HG02623 (cell line): ENCODE results near the gene ARL17A.
"Not testable (repeated sequence)": the region's sequence is repeated elsewhere in the genome, so short reads cannot be mapped to it uniquely, and the experiment has no call there.

Source experiments
- ATAC-seq: cut with Tn5 transposase; IDR thresholded peaks from one replicate; pipeline ENCODE4 v1.9.1; 2021; ENCODE audit warnings: moderate library complexity; ENCODE audit not compliant: unreplicated experiment

ARL17A gene

DNA sequence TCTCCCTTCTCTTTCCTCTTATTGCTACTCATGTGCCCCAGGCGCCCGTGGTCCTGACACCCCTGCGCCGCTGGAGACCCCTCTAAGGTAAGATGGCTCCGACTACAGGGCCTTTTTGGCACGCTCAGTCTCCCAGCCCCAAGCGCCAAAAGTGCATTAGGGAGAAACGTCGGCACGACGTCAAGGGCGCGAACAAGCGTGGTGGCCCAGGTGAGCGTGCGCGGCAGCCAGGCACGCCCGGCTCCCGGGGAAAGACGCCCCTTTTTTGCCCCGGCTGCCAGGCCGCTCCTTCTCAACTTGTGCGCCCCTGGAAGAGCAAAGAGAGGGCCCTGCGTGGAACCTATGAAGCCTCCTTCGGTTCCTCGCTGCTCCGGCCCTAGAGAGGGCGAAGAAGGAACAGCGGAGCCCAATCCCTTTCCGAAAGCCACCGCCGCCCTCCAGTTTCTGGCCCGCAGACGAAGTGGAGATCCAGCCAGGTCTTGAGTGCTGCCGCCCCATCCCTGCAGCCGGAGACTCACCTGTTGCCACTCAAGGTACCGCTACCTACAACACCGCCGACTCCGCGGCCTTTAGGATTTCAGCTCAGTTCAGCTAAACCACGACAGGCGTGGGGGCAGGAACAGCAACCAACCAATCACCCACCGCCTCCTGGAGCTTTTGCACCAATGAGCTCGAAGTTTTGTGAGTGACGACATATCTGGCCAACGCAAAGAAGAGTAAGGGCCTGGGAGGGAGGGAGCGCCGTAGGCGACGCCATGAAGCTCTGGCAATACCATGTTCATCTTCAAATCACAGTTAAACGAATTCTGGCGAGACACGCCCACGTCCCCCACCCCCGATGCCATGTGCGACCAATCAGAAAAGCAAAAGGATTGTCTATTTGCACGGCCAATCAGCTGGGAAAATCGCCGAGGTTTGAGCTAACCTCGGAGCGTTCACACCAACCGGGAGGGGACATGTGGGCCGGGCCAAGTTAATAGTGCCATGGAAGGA, at the start of gene ARL17A:
Gene ARL17A (minus strand): TSS at position 609 of the 993 bp plus-strand sequence. CDS start 3,369 bp downstream, outside the sequence.
- ATAC-seq = peak; percentile 95

DNA sequence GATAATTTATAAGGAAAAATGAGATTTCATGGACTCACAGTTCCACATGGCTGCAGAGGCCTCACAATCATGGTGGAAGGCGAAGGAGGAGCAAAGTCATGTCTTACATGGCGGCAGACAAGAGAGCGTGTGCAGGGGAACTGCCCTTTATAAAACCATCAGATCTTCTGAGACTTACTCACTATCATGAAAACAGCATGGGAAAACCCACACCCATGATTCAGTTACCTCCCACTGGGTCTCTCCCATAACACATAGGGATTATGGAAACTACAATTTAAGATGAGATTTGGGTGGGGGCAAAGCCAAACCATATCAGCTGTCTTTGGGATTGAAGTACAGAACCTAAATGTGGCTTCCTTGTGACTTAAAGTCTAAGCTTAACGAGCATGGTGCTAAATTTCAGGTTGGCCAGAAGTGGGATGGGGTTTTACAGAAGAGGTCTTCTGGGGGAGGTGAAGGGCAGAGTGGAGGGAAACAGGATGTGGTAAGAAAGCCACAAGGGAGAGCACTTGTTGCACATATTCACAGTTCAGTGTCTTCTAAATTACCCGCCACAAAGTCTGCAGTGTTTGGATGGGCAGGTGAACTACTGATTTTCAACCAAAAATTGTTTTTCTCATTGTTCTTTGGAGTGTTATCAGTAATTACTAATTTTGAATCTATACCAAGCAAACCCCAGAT, 49.4 kb upstream of the ARL17A start:
- ATAC-seq = not testable (repeated sequence)

DNA sequence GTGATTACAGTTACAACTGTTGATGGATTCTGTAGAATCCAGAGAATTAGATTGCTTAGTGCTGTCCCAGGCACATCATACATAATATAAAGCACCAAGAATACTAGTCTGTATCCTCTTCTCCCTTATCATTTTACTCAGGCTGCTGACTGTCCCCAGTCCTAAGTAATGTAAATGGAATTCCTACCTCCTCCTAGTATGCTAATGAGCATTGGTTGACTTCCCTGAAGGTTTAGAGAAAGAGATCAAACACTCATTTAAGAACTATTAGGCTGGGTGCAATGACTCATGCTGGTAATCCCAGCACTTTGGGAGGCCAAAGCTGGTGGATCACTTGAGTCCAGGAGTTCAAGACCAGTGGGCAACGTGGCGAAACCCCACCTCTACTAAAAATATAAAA, 48.0 kb upstream of the ARL17A start:
- not testable (repeated sequence) for ATAC-seq

GRCh38 chr17:46624726-46625125, 45.2 kb upstream of the ARL17A start:
- not testable (repeated sequence) for ATAC-seq

DNA sequence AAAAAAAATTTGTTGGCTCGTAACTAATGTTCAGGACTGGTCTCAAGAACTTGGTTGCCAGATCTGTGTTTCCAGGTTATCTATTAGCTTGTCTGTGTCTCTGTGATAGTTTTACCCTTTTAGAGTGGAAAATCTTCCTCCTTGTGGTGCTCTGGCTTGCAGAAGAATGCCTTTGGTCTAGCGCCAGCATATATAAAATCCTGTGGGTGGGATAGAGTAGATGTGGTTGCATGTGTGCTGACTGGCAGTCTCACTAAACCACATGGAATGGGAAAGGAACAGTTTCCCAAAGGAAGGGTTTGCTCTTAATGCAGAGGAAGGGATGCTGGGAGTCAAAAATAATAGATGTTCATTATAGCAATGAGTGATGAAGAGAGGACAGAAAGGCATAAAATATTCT, 44.3 kb upstream of the ARL17A start:
- ATAC-seq = not testable (repeated sequence)

DNA sequence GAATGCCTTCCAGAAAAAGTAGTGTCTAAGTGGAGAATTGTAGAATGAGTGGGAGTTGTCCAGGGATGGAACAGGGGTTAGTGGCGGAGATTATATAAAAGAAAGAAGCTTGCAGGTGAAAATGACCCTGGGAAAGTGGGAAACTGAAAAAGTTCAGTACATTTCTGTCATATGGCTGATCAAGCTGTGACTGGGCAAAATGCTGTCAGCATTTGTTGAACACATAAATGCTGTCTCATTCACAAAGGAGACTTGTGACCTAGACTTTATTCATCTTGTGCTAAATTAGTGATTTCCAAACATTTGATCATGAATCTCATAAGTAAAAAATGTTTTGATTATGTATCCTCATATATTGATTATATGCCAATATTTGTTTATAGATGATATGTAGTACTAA, 39.5 kb upstream of the ARL17A start:
- ATAC-seq = not testable (repeated sequence)

GRCh38 chr17:46617121-46617520, 37.6 kb upstream of the ARL17A start:
- not testable (repeated sequence) for ATAC-seq

DNA sequence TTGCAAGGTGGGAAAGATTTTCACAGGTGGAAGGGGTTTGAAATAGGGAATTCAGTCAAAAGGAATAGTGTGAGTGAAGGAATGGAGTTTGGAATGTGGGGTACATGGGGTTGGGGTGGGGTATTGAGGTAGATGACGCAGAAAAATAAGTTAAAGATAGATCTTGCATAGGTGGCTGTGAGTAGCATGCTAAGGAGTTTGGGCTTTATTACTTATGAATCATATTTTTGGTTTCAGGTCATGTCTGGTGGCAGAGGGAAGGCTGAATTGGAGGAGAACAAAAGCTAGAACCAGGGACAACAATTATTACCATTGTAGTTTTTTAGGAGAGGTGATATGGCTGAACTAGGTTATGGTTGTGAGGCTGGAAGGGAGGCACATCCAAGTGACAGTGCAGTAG, 34.4 kb upstream of the ARL17A start:
- not testable (repeated sequence) for ATAC-seq

DNA sequence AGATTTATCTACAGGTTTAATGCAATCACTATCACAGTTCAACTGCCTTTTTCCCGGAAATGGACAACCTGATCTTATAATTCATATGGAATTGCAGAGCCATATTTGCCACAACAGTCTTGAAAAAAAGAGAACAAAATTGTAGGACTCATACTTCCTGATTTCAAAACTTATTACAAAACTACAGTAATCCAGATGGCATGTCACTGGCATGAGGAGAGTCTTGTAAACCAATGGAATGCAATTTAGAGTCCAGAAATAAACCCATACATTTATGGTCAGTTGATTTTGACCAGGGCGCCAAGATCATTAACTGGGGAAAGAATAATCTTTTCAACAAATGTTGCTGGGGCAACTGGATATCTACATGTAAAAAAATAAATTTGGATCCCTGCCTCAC, 31.8 kb upstream of the ARL17A start:
- not testable (repeated sequence) for ATAC-seq

DNA sequence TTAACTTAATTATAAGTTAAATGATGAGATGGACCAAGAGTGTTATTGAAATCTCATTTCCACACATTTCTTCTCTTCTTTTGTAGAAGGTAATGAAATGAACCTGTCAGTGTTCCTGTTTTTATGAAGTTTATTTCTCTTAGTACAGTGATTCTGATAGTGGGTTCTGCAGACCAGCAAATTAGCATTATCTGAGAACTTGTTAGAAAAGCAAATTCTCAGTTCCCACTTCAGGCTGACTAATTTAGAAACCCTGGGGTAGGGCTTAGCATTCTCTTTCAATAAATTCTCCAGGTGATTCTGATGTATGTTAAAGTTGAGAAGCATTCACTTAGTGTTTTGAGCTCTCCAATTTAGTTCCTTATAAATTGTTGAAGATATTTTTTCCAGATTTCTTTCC, 23.6 kb upstream of the ARL17A start:
- peak; percentile 71 for ATAC-seq

- ATAC-seq = not testable (repeated sequence)
Observed at GRCh38 chr17:46600767-46601166, 21.3 kb upstream of the ARL17A start.

GRCh38 chr17:46598344-46598931, 18.9 kb upstream of the ARL17A start:
- not testable (repeated sequence) for ATAC-seq

DNA sequence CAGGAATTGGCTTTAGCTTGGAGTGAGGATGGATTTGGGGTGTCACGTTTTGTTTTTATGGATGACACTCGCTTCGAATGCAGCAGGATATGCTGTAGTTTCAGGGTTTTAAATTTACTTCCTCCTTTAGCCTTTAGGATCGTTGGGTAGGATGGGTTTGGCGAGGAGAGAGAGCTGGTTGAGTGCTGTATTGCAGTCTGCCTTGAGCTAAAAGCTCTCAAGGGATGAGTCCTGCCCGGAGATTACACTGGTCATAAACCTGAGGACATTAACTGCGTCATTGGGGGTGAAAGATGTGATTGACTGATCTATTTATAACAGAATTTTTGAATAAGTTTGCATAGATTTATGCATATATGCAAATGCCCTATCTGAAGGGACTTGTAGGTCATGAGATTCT, 11.8 kb upstream of the ARL17A start:
- not testable (repeated sequence) for ATAC-seq

GRCh38 chr17:46590157-46591146, 11.0 kb upstream of the ARL17A start, which contains the start of gene NSF:
TSS of gene NSF (plus strand) at chr17:46590669. CDS start at chr17:46590776, 107 bp downstream.
- peak; percentile 77 for ATAC-seq

- ATAC-seq = not testable (repeated sequence)
Observed at GRCh38 chr17:46585444-46585843, 6.0 kb upstream of the ARL17A start.

- ATAC-seq = not testable (repeated sequence)
Observed at GRCh38 chr17:46580082-46580481, 591 bp upstream of the ARL17A start.

DNA sequence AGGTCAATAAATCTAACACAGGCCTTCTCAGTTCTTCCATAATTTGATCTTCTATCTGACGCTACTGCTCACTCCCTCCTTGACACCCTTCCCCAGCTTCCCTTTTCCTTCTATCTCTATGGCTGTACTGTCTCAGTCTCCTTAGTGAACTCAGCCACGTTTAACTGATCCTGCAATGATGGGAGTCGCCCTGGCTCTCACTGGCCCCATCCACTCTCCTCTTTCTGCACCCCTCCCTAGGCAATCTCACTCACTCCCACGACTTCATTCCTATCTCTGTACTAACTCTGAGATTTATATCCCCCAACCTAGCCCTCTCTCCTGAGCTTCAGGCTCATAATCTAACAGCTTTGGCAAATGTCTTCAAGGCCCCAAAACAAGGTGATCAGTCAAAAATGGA, 7.7 kb downstream of the ARL17A start:
- ATAC-seq = not testable (repeated sequence)

DNA sequence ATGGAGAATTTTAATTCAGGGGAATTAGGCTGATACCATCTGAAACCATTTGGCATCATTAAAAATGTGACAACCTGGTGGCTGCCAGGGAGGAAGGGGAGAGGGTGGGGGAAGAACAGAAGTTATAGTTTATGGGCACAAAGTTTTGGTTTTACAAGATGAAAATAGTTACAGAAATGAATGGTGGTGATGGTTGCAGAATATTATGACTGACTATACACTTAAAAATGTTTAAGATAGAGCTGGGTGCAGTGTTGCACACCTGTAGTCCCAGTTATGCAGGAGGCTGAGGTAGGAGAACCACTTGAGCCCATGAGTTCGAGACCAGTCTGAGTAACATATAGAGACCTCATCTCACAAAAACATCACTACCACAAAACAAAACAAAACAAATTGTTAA, 12.5 kb downstream of the ARL17A start:
- ATAC-seq = not testable (repeated sequence)

DNA sequence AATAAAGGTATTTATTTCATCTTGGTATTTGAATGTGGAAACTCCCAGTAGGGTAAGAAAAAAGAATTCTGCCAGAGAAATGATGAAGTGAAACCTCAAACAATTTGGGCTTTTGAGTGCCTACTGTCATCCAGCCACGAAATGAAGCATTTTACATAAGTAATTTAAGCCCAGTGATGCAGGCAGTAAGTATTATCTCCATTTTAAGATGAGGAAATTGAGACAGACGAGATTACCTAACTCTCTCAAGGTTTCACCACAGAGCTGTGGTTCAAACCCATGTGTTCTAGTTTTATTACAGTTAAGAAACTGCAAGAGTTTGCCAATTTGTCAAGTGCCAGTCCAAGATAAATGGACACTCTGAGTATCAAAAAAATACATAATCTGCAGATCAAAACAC, 13.2 kb downstream of the ARL17A start:
- ATAC-seq = not testable (repeated sequence)

- ATAC-seq = not testable (repeated sequence)
Observed at GRCh38 chr17:46560048-46560447, 19.4 kb downstream of the ARL17A start.
